HepG2 (cell line): ENCODE measurements around the gene GIPC1. TPM values are rescaled to one million over a fixed set of nuclear protein-coding genes. Genes with fewer than 3 reads are reported as not detected.

ENCODE experiments used
- AHR ChIP-seq: IDR thresholded peaks from 2 replicates; pipeline ENCODE4 v1.6.1; 2018; ENCODE audit warnings: missing genetic modification reagents, missing compliant biosample characterization
- ARHGAP35 ChIP-seq: sonication (generic); formaldehyde crosslinking; IDR thresholded peaks from 2 replicates; pipeline ENCODE4 v1.9.0; 2022; ENCODE audit warnings: mild to moderate bottlenecking, inconsistent platforms, moderate library complexity, missing genetic modification reagents, borderline replicate concordance
- BCLAF1 ChIP-seq: fragments of 450-650 bp; IDR thresholded peaks from 2 replicates; pipeline ENCODE4 v1.6.1; 2017; ENCODE audit warnings: mild to moderate bottlenecking
- HOMEZ ChIP-seq: IDR thresholded peaks from 2 replicates; pipeline ENCODE4 v1.6.1; 2016; ENCODE audit warnings: low read depth
- SPEN ChIP-seq: sonication (generic); formaldehyde crosslinking; IDR thresholded peaks from 2 replicates; pipeline ENCODE4 v1.5.1; 2020; ENCODE audit warnings: low read depth, mild to moderate bottlenecking, missing genetic modification reagents
- ZNF260 ChIP-seq: sonication (generic); formaldehyde crosslinking; IDR thresholded peaks from 2 replicates; pipeline ENCODE4 v1.4.0; 2020; ENCODE audit warnings: missing genetic modification reagents, low read depth, mild to moderate bottlenecking, borderline replicate concordance
- ZNF574 ChIP-seq: sonication (generic); formaldehyde crosslinking; IDR thresholded peaks from 2 replicates; pipeline ENCODE4 v1.4.0; 2020; ENCODE audit warnings: missing genetic modification reagents
- ZNF790 ChIP-seq: sonication (generic); formaldehyde crosslinking; IDR thresholded peaks from 2 replicates; pipeline ENCODE4 v1.8.0; 2022; ENCODE audit warnings: missing genetic modification reagents, mild to moderate bottlenecking, borderline replicate concordance
- polyA plus RNA-seq, 8 experiments: library from polyadenylated mRNA; depleted of rRNA in 3 of 8; stranded (reverse) in 7 of 8; unstranded in 1 of 8; fragments of >200 nt; fragmentation: Illumina TruSeq in 4 of 8; extraction: Trizol in 4 of 8; gene quantifications; 2 replicates each; pipeline versions ENCODE4 v1.2.1 to v1.2.3, GENCODE V29; 2011 to 2016; ENCODE audit warnings: low read depth in 4 of 8, missing spikeins in 1 of 8, mixed read lengths in 1 of 8; ENCODE audit not compliant: insufficient read depth in 1 of 8
- total RNA-seq, 5 experiments: library from RNA; depleted of rRNA; stranded (reverse); fragments of >200 nt; fragmentation: Illumina TruSeq; extraction: Trizol; gene quantifications; 2 replicates each; pipeline ENCODE4 v1.2.3, GENCODE V29; 2016; ENCODE audit warnings: low read depth in 1 of 5
- TF ChIP-seq, protein P1 (sequence below): sonication (generic); formaldehyde crosslinking; conservative IDR thresholded peaks from 2 replicates; pipeline ENCODE4 v1.4.0; 2020; ENCODE audit warnings: missing genetic modification reagents
- TF ChIP-seq, protein P2 (sequence below): sonication (generic); formaldehyde crosslinking; IDR thresholded peaks from 2 replicates; pipeline ENCODE4 v1.5.0; 2020; ENCODE audit warnings: missing genetic modification reagents
- TF ChIP-seq, protein P3 (sequence below): sonication (generic); formaldehyde crosslinking; IDR thresholded peaks from 2 replicates; pipeline ENCODE4 v1.8.0; 2022; ENCODE audit warnings: missing genetic modification reagents, mild to moderate bottlenecking, moderate library complexity, borderline replicate concordance

GIPC1 gene
- total and polyA plus RNA-seq, 2 of the 13 experiments (the other 11 are each of a cell fraction or from before 2014, with no cell fraction given): 27.1 to 48.1 TPM

- TF ChIP-seq ZNF574 (CRISPR knock-in tag) (peak; percentile 71), ZNF790 (CRISPR knock-in tag) (no peak), AHR (CRISPR knock-in tag) (no peak), BCLAF1 (no peak), ZNF260 (no peak), SPEN (CRISPR knock-in tag) (peak; percentile 79; the same call in 1 of the 2 replicates), HOMEZ (peak; percentile 82), ARHGAP35 (CRISPR knock-in tag) (no peak)
- TF ChIP-seq, protein P1, sequence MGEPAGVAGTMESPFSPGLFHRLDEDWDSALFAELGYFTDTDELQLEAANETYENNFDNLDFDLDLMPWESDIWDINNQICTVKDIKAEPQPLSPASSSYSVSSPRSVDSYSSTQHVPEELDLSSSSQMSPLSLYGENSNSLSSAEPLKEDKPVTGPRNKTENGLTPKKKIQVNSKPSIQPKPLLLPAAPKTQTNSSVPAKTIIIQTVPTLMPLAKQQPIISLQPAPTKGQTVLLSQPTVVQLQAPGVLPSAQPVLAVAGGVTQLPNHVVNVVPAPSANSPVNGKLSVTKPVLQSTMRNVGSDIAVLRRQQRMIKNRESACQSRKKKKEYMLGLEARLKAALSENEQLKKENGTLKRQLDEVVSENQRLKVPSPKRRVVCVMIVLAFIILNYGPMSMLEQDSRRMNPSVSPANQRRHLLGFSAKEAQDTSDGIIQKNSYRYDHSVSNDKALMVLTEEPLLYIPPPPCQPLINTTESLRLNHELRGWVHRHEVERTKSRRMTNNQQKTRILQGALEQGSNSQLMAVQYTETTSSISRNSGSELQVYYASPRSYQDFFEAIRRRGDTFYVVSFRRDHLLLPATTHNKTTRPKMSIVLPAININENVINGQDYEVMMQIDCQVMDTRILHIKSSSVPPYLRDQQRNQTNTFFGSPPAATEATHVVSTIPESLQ (CRISPR knock-in tag): no peak
- TF ChIP-seq, protein P2, sequence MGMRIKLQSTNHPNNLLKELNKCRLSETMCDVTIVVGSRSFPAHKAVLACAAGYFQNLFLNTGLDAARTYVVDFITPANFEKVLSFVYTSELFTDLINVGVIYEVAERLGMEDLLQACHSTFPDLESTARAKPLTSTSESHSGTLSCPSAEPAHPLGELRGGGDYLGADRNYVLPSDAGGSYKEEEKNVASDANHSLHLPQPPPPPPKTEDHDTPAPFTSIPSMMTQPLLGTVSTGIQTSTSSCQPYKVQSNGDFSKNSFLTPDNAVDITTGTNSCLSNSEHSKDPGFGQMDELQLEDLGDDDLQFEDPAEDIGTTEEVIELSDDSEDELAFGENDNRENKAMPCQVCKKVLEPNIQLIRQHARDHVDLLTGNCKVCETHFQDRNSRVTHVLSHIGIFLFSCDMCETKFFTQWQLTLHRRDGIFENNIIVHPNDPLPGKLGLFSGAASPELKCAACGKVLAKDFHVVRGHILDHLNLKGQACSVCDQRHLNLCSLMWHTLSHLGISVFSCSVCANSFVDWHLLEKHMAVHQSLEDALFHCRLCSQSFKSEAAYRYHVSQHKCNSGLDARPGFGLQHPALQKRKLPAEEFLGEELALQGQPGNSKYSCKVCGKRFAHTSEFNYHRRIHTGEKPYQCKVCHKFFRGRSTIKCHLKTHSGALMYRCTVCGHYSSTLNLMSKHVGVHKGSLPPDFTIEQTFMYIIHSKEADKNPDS (CRISPR knock-in tag): no peak
- TF ChIP-seq, protein P3, sequence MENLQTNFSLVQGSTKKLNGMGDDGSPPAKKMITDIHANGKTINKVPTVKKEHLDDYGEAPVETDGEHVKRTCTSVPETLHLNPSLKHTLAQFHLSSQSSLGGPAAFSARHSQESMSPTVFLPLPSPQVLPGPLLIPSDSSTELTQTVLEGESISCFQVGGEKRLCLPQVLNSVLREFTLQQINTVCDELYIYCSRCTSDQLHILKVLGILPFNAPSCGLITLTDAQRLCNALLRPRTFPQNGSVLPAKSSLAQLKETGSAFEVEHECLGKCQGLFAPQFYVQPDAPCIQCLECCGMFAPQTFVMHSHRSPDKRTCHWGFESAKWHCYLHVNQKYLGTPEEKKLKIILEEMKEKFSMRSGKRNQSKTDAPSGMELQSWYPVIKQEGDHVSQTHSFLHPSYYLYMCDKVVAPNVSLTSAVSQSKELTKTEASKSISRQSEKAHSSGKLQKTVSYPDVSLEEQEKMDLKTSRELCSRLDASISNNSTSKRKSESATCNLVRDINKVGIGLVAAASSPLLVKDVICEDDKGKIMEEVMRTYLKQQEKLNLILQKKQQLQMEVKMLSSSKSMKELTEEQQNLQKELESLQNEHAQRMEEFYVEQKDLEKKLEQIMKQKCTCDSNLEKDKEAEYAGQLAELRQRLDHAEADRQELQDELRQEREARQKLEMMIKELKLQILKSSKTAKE (CRISPR knock-in tag): no peak
Measured at GRCh38 chr19:14529254-14530004, 33.5 kb upstream of the GIPC1 start, which contains the start of gene TECR (continued).
